GM18519 (cell line): ENCODE measurements around the gene GFPT2.

Experiments used
- ATAC-seq: cut with Tn5 transposase; IDR thresholded peaks from one replicate; pipeline ENCODE4 v1.9.1; 2021; ENCODE audit warnings: mild to moderate bottlenecking, moderate library complexity; ENCODE audit not compliant: unreplicated experiment, low FRiP score

Gene GFPT2

DNA sequence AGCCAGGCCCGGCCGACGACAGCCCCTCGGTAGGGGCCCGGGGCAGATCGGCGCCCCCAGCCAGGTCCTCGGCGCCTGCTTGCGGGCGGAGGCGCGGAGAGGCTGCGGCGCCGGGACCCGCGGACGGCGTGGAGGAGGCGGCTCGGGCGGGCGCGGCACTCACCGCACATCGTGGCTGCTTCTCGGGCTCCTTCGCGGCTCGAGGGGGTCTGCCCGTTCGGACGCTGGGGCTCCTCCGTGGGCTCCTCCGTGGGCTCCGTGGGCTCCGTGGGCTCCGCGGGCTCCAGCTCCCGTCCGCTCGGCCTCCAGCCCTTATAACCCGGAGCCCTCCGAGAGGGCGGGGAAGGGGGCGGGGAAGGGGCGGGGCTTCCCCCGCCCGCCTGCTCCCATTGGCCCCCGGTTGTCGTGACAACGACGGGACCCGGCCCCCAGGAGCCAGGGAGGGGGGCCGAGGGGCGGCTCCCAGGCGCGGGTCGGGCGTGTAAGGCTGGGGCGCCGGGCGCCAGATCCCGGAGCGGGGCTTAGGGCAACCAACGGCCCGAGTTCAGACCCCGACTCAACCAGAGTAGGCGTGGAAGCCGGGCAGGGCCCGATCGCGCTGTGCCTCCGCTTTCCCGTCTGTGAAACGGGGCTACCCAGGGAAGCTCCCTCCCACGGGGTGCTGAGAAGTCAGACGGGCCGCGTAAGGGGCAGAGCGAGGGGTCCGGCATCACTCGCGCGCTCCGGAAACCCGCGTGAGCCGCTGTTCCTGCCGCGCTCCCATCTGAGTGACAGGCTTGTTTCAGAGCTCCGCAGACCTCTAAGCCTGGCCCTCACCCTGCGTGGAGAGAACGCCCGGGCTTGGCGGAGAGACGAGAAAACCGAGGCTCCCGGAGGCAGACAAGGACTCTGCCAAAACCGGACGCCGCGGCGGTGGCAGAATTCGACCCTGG is at the start of gene GFPT2:
GFPT2 (minus strand) TSS at position 289 of the 932 bp plus-strand sequence; CDS start at position 170, 119 bp downstream.
- ATAC-seq = no peak

DNA sequence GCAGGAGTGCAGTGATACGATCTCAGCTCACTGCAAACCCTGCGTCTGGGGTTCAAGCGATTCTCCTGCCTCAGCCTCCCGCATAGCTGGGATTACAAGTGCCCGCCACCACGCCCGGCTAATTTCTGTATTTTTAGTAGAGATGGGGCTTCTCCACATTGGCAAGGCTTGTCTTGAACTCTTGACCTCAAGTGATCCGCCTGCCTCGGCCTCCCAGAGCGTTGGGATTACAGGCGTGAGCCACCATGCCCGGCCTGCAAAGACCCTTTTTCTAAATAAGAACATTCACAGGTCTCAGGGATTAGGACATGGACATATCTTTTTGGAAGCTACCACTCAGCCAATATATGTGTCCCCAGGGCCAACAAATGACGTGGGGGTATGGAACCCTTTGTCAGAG is 49.6 kb upstream of the GFPT2 start:
- ATAC-seq = no peak

DNA sequence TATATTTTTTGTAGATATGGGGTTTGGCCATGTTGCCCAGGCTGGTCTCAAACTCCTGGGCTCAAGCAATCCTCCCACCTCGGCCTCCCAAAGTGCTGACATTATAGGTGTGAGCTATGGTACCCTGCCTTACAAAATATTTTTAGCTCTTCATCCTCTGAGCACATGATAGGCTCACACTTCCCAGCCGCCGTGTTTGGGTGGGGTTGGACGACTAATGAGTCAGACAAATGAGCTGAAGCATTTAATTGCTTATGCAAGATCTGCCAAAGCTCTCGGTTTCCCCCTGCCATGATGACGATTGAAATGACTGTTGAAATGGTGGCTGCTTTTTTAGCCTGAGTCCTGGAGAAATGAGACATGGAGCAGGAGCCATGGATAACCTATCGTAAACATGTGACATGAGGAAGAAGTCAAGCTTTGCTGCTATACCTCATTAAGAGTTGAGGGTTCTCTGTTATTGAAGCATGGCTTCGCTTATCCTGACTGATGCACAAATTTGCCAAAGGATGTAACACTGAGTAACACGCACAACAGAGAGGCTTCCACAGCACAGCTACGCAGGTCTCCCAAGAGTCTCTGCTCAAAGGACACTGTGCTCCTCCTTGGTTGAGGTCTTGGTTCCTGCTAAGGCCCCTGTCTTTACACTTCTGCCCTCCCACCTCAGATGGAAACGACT is 48.2 kb upstream of the GFPT2 start:
- no peak for ATAC-seq

DNA sequence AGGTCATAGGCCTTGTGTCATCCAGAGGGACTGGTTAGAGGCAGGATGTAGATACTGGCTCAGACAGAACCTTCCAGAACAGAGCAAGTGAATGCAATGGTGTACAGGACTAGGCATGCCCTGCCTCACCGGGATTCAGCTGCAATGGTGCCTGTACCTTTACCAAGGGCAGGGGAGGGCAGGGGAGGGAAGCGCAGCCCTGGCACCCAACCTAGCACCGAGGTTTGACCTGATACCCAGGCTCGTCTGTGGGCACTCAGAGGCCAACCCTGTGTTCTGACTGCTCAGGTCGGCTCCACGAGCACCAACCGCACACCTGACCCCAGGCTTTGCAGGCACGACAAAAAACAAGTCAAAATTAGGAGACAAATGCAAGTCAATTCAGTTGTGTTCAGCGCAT is 47.3 kb upstream of the GFPT2 start:
- no peak for ATAC-seq

DNA sequence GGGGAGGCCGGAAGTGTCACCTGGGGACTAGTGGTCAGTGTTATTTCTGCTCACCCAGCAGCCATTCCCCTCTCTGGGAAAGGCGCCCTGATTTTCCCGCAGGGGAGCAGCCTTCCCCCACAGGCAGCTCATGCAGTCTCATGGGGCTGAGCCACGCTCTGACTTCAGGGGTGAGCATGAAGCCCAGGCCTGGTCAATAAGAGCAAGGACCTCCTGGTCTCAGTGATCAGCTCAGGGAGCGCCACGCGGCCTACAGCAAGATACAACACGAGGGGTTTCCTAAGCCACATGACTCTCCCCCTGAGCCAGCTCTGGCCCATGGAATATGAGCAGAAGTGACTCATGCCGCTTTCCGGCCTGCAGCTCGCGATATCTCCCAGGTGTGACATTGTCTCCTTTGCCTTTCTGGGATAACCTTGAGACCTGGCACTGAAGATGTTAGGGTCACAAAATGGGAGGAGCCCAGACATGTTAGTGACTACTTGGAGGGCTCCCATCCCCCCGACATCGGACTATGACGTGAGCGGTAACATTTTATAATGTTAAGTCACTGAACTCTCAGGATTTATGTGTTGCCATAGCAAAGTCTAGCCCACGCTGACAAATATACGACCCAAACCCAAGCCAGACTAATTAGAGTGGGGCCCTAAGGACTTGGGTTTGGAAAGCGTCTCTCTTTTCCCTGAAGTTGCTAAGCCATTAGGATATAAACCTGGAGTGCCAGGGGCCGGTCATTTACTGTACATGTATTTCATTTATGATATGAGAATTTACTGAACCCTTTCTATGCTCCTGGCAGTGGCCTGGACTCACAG is 46.5 kb upstream of the GFPT2 start:
- ATAC-seq = no peak

DNA sequence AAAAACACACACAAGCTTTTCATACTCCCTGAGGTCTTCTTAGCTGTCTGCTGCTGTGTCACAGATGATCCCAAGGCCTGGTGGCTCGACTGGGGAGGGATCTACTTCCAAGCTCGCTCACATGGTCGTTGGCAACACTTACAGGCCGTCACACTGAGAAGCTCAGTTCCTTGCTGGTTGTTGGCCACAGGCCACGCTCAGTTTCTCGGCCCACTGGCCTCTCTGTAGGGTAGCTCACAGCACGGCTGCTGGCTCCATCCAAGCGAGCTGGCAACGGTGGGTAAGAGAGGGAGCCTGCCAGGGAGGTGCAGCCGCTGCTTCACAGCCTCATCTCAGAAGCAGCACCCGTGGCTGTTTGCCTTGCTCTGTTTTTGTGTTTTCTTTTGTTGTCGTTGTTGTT is 43.8 kb upstream of the GFPT2 start:
- ATAC-seq = no peak

DNA sequence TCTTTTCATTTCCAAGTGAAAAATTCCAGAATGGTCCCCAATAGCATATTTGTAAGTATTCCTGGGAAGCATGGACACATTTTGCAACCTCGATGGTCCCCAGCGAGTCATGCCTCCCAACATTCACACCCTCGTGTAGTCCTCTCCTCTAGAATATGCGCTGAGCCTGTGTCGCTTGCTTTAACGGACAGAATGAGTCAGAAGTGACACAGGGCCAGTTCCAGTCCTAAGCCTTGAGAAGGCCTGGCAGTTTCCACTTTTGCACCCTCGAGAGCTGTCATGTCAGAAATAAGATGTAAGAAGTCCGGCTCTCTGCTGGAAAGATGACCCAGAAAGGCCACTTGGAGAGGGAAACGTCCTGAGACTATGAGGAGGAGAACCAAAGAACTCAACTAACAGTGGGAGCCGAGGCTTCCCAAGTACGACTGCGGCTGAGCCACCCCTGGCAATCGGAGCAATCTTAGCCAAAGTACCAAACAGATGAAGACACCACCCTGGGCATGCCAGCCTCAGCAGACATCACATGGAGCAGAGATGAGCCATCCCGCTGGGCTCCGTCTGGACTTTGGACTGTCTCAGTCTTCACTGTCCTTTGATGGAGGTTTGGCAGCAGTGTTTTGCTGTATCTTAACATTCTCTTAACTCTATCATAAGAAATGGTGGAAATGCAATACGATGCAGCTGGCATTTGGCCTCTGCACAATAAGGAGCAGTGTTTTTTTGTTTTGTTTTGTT is 42.6 kb upstream of the GFPT2 start:
- no peak for ATAC-seq

DNA sequence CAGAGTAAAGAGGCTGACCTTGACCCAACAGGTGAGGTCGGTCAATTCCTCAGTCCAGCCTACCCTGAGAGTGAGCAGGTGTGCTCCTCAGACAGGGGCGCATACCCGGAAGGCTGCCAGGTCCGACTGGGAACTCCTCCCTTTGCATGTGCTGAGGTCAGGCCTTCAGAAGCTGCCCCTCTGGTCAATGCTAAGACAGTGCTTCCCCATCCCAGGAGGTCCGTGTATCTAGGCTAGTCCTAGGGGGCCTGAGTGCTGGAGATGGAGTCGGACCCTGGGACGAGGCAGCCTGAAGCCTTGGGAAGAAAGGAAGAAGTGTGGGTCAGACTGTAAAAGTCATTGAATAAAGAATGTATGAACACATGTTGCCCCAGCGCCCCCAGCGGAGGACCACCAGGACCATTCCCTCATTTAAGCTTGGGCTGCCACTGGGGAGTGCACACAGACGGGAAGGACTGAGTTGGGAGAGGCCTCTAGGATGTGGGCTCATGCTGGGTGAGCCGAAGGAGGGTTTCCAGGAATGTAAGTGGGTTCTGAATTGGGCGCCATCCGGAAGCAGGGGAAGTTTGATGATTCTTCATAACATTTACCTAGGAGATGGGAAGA is 41.0 kb upstream of the GFPT2 start:
- ATAC-seq = no peak

DNA sequence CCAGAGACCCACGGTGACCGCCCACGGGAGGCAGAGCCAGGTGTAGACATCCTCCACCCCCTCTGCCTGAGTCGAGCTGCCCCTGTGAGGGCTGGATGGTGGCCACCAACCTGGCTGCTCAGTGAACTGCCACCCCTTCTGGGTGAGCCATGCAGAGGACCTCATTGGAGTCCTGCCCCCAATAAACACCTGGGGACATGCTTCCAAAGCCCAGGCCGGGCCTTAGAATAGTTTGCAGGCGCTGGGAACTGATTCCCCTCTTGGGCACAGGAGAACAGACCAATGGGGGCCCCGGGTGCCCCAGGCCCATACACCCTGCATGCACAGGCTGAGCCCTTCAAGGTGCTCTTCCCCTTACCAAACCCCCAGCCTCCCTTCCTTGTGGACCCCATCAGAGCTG is 38.1 kb upstream of the GFPT2 start:
- no peak for ATAC-seq

DNA sequence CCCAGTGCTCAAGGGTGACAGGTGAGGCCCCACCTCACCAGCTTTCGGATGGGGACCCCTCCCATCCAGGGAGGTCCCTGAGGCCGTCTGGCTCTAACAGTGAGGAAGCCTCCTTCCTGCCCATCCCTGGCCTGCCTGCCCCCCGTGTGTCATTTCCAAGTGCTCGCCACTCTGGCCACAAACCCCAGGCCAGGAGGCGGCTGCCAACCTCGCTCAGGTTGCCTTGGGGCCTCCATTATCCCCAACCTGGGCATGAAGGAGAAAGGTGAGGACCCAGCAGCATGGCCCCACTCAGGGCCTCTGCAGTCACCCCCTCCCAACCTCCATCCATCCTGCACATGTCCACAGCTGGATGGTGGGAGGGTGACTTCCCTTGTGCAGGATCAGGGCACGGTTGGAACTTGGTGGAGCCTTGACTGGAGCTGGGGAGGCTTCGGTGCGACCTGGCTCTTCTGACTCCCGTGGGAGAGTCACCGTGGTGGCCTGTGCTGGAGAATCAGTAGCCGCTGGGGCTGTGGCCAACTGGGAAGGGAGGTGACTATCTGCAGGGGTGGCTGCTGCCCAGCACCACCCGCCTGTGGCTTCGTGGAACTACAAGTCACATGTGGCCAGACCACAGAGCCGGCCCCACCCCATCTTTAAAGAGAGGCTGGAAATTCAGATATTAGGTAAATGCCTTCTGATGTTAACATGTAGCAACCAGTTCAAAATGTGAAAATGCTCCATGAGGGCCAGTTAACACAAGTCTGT is 37.5 kb upstream of the GFPT2 start:
- no peak for ATAC-seq

DNA sequence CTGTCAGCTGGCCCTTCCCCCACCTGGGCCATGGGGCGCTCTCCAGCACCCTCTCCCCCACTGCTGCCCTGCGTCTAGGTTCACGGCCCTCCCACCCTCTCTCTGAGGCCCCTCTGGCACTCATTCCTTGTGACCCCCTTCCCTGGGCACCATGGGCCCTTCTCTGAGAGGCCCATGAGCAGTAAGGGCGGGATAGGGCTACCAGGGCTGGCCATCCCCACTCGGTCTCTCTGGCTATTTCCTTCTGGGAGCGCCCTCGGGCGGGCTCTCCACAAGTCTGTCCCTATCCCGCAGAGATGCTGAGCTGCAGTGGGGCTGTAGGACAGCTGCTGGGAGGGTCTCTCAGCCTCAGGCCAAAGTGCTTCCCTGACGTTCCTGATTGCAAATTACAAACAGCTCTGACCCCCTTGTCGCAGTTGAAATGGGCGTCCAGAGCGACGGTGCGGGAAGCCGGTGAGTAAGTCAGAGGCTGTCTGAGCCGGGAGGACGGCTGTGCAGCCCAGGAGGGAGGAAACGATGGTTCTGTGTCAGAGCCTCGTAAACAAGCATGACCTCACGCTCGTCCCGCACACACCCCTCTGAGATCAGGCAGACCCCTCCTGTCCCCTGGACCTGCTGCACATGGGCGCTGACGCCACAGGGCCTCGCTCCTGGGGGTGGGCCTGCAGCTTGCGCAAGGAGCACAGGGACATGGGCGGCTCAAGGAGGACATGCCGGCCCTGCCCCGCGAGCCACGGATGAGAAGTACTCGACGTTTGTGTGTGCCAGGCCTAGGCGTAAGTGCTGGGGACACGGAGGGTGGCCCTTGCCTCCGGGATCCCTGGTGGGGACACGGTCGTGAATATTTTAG is 36.3 kb upstream of the GFPT2 start:
- no peak for ATAC-seq

DNA sequence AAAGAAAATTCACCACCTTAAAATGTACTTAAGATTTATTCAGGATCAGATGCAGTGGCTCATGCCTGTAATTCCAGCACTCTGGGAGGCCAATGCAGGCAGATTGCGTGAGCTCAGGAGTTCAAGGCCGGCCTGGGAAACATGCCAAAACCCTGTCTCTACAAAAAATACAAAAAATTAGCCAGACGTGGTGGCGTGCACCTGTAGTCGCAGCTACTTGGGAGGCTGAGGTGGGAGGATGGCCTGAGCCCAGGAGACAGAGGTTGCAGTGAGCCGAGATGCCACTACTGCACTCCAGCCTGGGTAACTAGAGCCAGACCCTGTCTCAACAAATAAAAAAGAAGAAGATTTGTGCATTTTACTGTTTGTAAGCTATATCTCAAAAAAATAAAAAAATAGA is 34.7 kb upstream of the GFPT2 start:
- ATAC-seq = no peak

DNA sequence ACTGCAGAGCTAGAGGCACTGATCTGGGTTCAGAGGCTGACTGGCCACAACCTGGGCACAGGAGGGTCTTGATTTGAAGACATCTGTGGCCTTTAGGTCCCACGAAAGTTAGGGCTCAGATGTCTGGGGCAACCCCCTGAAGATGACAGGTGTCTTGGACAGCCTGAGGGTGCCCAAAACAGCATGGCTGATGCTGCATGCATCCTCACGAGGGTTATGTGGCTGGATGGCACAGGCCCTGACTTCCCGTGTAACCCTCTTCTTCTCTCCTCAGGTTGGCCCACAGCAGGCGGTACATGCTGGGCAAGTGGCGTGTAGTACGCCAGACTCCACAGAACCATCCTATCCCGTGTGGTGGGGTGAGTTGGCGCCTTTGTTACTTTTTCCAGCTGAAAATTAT is 29.8 kb upstream of the GFPT2 start:
- no peak for ATAC-seq

DNA sequence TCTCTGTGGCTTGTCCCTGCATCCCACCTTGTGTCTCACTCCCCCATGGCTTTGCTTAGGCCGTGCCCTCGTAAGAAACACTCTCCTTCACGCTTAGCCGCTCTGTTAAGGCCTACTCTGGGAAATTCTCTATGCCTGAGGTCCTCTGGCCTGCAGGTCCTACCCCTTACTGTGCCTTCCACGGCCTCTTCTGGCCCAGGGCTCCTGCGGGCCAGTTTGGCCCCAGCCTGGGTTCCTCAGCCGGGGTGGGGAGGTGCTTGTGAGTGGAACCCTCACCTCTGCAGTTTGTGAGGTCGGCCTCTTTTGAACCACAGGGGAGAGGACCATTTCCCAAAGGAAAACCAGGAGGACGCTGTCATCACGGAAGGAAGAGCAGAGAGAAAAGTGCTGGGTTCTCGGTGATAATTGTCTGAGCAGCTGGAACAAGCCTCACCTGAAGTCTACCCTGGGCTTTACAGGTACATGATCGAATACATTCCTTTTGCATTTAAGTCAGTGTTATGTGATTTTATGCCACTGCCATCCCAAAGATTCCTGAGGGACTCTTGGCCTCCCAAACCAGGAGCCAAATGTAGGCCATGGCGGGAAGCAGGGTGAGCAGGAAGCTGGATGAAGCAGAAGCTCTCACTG is 28.8 kb upstream of the GFPT2 start:
- ATAC-seq = no peak

DNA sequence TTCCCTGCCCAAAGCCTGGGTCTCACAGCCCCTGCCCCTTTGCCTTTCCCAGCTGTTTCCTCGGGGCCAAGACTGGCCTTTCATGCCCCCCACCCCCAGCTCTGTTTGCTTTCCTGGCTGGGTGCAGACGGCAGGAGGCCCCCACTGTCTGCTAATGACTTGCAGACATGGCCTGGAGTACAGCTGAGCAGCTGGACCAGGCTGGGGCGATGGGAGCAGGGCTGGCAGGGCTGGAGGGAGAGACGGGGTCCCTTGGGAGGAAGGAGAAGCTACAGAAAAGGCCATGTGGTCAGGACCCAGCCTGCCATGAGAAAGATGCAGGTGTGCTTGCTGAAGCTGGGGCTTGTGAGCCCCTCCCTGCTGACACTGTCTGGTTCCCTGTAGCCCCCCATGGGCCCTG is 28.3 kb upstream of the GFPT2 start:
- ATAC-seq = no peak

DNA sequence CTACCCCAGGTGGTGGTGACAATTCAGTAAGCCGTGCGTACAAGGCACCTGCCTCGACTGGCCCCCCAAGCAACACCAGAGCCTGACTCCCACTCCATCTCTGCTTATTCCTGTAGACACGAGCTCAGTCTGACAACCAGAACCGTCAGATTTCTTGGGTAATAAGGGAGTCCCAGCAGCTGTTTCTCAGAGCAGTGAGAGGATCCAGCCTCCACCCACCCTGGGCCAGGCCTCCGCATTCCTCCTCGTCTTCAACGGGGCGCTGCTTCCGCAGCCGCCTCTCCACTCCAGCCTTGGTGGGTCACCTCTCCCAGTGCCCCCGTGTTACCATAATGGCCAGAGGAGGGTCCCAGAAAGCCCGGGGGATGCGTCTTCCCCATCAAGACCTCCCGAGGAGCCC is 27.7 kb upstream of the GFPT2 start:
- ATAC-seq = no peak

DNA sequence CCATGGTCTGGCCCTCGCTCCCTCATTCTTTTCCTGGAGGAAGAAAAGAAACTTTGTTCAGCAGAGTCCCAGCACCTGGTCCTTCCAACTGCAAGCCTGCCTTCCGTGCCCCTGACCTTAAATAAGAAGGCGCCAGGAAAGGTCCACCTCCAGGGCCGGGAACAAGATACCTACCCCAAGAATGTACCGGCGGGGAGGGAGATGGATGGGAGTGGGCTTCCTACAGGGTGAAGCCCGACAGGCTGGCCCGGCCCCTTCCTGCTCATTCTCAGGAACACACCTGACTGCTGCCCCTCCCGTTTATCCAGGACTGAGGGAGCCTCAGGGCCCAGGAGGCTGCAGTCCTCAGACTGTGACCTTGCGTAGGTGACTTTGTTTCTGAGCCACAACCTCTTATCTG is 27.3 kb upstream of the GFPT2 start:
- ATAC-seq = no peak
